CD14-positive monocyte (primary cell): Measurements from ENCODE around the gene TMOD4. TPM values are rescaled to one million over a fixed set of nuclear protein-coding genes. Genes with fewer than 3 reads are reported as not detected.
A peak's percentile ranks its signal among the peaks of the same experiment; 100 is the strongest.
"Not testable (repeated sequence)": the region's sequence is repeated elsewhere in the genome, so short reads cannot be mapped to it uniquely, and the experiment has no call there.

ENCODE experiments used
- DNase-seq, 3 donors: peaks; one replicate each; pipeline ENCODE4 v3.0.0-alpha.2; 2011 to 2022
- H2AFZ ChIP-seq: 2 replicates; pipeline ENCODE4 v1.6.0; 2012; ENCODE audit warnings: mild to moderate bottlenecking, low read depth, low read length, inconsistent platforms; ENCODE audit not compliant: insufficient read depth, poor library complexity, severe bottlenecking
- H3K27ac ChIP-seq, 2 donors: 1 replicate in 1 of 2; 2 replicates in 1 of 2; pipeline ENCODE4 v1.5.1; 2012 to 2013; ENCODE audit warnings: low read length in 2 of 2, control low read depth in 1 of 2, inconsistent platforms in 1 of 2, low read depth in 1 of 2, mild to moderate bottlenecking in 1 of 2
- H3K27me3 ChIP-seq, 2 donors: one replicate each; pipeline versions ENCODE4 v1.6.0 to v1.6.1; 2011 to 2013; ENCODE audit warnings: low read length in 2 of 2; ENCODE audit not compliant: control insufficient read depth in 2 of 2, insufficient read depth in 2 of 2
- H3K36me3 ChIP-seq, 2 donors: replicated peaks in 1 of 2; 1 replicate in 1 of 2; 2 replicates in 1 of 2; pipeline versions ENCODE4 v1.5.1 to v1.6.1; 2012 to 2013; ENCODE audit warnings: low read length in 2 of 2, control low read depth in 1 of 2, inconsistent platforms in 1 of 2, mild to moderate bottlenecking in 1 of 2; ENCODE audit not compliant: insufficient read depth in 2 of 2, control insufficient read depth in 1 of 2
- H3K4me1 ChIP-seq, 2 donors: 1 replicate in 1 of 2; 2 replicates in 1 of 2; pipeline versions ENCODE4 v1.5.1 to v1.6.1; 2012 to 2013; ENCODE audit warnings: low read length in 2 of 2, control low read depth in 1 of 2, inconsistent platforms in 1 of 2, mild to moderate bottlenecking in 1 of 2, moderate library complexity in 1 of 2; ENCODE audit not compliant: insufficient read depth in 2 of 2, control insufficient read depth in 1 of 2
- H3K4me2 ChIP-seq: replicated peaks from 2 replicates; pipeline ENCODE3; 2012; ENCODE audit warnings: low read length, moderate library complexity, mild to moderate bottlenecking; ENCODE audit not compliant: poor library complexity, severe bottlenecking; ENCODE audit errors: extremely low read depth
- H3K4me3 ChIP-seq, 3 experiments: fragments of 200-600 bp in 1 of 3; sonication (generic) in 1 of 3; replicated peaks in 1 of 3; 1 replicate in 2 of 3; 2 replicates in 1 of 3; pipeline ENCODE4 v1.5.1; 2011 to 2013; ENCODE audit warnings: low read length in 3 of 3, mild to moderate bottlenecking in 3 of 3, control low read depth in 2 of 3, low read depth in 2 of 3, inconsistent platforms in 1 of 3, moderate library complexity in 1 of 3
- H3K79me2 ChIP-seq: 2 replicates; pipeline ENCODE4 v1.6.0; 2012; ENCODE audit warnings: mild to moderate bottlenecking, control low read depth, inconsistent platforms, low read length, moderate library complexity; ENCODE audit not compliant: insufficient read depth
- H3K9ac ChIP-seq: 2 replicates; pipeline ENCODE4 v1.6.0; 2017; ENCODE audit warnings: low read length, mild to moderate bottlenecking; ENCODE audit not compliant: insufficient read depth, poor library complexity, severe bottlenecking
- H3K9me3 ChIP-seq, 2 donors: replicated peaks in 1 of 2; 1 replicate in 1 of 2; 2 replicates in 1 of 2; pipeline versions ENCODE4 v1.5.1 to v1.6.1; 2012 to 2013; ENCODE audit warnings: low read length in 2 of 2, control low read depth in 1 of 2; ENCODE audit not compliant: control insufficient read depth in 1 of 2, insufficient read depth in 1 of 2
- H4K20me1 ChIP-seq: 2 replicates; pipeline ENCODE4 v1.6.0; 2012; ENCODE audit warnings: mild to moderate bottlenecking, low read length, control low read depth, moderate library complexity; ENCODE audit not compliant: insufficient read depth
- H3K27ac Mint-ChIP-seq, 7 donors: one replicate each; pipeline ENCODE4 v1.8.0; 2020; ENCODE audit warnings: mild to moderate bottlenecking in 7 of 7, mixed read lengths in 7 of 7, moderate library complexity in 6 of 7, inconsistent platforms in 2 of 7
- H3K27me3 Mint-ChIP-seq, 3 donors: one replicate each; pipeline ENCODE4 v1.8.0; 2021 to 2022; ENCODE audit warnings: low read depth in 3 of 3, mild to moderate bottlenecking in 3 of 3, mixed read lengths in 3 of 3, moderate library complexity in 3 of 3, inconsistent platforms in 1 of 3
- H3K36me3 Mint-ChIP-seq, 2 donors: one replicate each; pipeline ENCODE4 v1.8.0; 2020; ENCODE audit warnings: mixed read lengths in 2 of 2, inconsistent platforms in 1 of 2, mild to moderate bottlenecking in 1 of 2
- H3K4me1 Mint-ChIP-seq: one replicate; pipeline ENCODE4 v1.8.0; 2020; ENCODE audit warnings: mild to moderate bottlenecking, mixed read lengths
- H3K4me3 Mint-ChIP-seq, 2 donors: one replicate each; pipeline ENCODE4 v1.8.0; 2020; ENCODE audit warnings: mild to moderate bottlenecking in 2 of 2, mixed read lengths in 2 of 2, moderate library complexity in 1 of 2
- H3K9me3 Mint-ChIP-seq, 7 donors: one replicate each; pipeline ENCODE4 v1.8.0; 2020 to 2022; ENCODE audit warnings: mixed read lengths in 7 of 7, mild to moderate bottlenecking in 6 of 7, moderate library complexity in 6 of 7, inconsistent platforms in 2 of 7
- CTCF ChIP-seq: fragments of 200-600 bp; IDR thresholded peaks from one replicate; pipeline ENCODE4 v1.8.0; 2022; ENCODE audit warnings: antibody characterized with exemption, mild to moderate bottlenecking
- WGBS: methylation state at CpG from one replicate; pipeline ENCODE4 v1.1.5; 2013; ENCODE audit warnings: missing lambda C conversion rate; ENCODE audit not compliant: insufficient coverage; 5-methylcytosine and 5-hydroxymethylcytosine counted together
- intact Hi-C, 2 donors: fragments of 100-400 bp; cut with micrococcal nuclease; formaldehyde crosslinking; loops; one replicate each; pipeline versions ENCODE4 v1.15.0 to v1.15.1; 2023
- polyA plus RNA-seq, 3 donors: library from polyadenylated mRNA; depleted of rRNA in 1 of 3; unstranded in 2 of 3; stranded (reverse) in 1 of 3; fragments of 300-500 nt in 2 of 3; fragments of >200 nt in 1 of 3; fragmentation: Illumina TruSeq in 2 of 3; gene quantifications; 1 replicate in 2 of 3; 2 replicates in 1 of 3; pipeline ENCODE4 v1.2.3, GENCODE V29; 2012 to 2021

Gene TMOD4
- polyA plus RNA-seq, 3 donors = 2.0 TPM; not detected in 2

DNA sequence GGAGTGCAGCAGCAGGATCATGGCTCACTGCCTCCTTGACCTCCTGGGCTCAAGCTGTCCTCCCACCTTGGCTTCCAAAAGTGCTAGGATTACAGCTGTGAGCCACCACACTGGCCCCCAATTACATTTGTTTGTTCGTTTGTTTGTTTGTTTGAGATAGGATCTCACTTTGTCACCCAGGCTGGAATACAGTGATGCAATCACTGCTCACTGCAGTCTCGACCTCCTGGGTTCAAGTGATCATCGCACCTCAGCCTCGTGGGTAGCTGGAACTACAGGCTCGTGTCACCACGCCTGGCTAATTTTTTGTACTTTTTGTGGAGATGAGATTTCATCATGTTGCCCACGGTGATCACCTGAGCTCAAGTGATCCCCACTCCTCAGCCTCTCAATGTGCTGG is 16.3 kb upstream of the TMOD4 start:
- Histone ChIP-seq H3K79me2 (peaks cover 31% of the 10 kb centered on the region), H4K20me1 (no peaks in the 10 kb centered on the region), H3K4me3 (no peak overlapping the region), H3K4me1 (peaks cover 18 to 23% of the 10 kb centered on the region in 2 donors), H2AFZ (no peak overlapping the region), H3K4me2 (no peak overlapping the region), H3K27me3 (peaks cover 0 to 2% of the 10 kb centered on the region in 2 donors), H3K9me3 (no peaks in the 10 kb centered on the region), H3K9ac (no peak overlapping the region), H3K36me3 (no peaks in the 10 kb centered on the region), H3K27ac (no peak overlapping the region)
- WGBS = 57% methylated on average over 1 of the region's 7 CpGs
- Mint-ChIP-seq H3K9me3 (peaks cover 0 to 3% (median 0%) of the 10 kb centered on the region in 7 donors), H3K4me1 (peaks cover 28% of the 10 kb centered on the region), H3K27me3 (peaks cover 7 to 14% (median 11%) of the 10 kb centered on the region in 3 donors), H3K36me3 (peaks cover 0 to 2% of the 10 kb centered on the region in 2 donors), H3K4me3 (no peak overlapping the region), H3K27ac (no peak overlapping the region)
- TF ChIP-seq CTCF = no peak
- no peak for DNase-seq
- intact Hi-C loops = loop anchor here in 1 of 2 donors (10.0 kb wide), 1 partner anchor 213 kb away; no protein-coding TSS in a partner anchor

- H3K4me3 ChIP-seq = peak within 1 kb of the TSS; percentile 80 to 98 (median 93)
- H3K9ac ChIP-seq = peak within 1 kb of the TSS; percentile 78
- H3K27me3 ChIP-seq = no peaks in the 10 kb centered on the region
- DNase-seq = peak; percentile 69 to 80 (median 76)
- H3K4me3 Mint-ChIP-seq = peak within 1 kb of the TSS; percentile 100
- peaks cover 37% of the 10 kb centered on the region for H3K79me2 ChIP-seq
- no peak for TF ChIP-seq CTCF
- no peaks in the 10 kb centered on the region for H3K9me3 ChIP-seq
- intact Hi-C loops = loop anchor here in 1 of 2 donors (5.0 to 10.0 kb wide), 2 partner anchors 157 to 215 kb away; partner anchors contain the start of gene RFX5
- peak within 1 kb of the TSS; percentile 83 for H3K4me2 ChIP-seq
- peaks cover 18 to 23% of the 10 kb centered on the region in 2 donors for H3K4me1 ChIP-seq
- peaks cover 27% of the 10 kb centered on the region for H3K4me1 Mint-ChIP-seq
- peak within 1 kb of the TSS; percentile 87 for H2AFZ ChIP-seq
- no peaks in the 10 kb centered on the region for H4K20me1 ChIP-seq
- H3K27me3 Mint-ChIP-seq = peaks cover 5 to 14% (median 11%) of the 10 kb centered on the region in 3 donors
- H3K36me3 ChIP-seq = peaks cover 10 to 13% of the 10 kb centered on the region in 2 donors
- under 1% methylated on average over 35 of the region's 42 CpGs for WGBS
- H3K27ac ChIP-seq = peak within 1 kb of the TSS; percentile 75 to 83
- H3K9me3 Mint-ChIP-seq = peaks cover 0 to 3% (median 0%) of the 10 kb centered on the region in 7 donors
- H3K27ac Mint-ChIP-seq = peak within 1 kb of the TSS; percentile 95 to 99 (median 96)
- peaks cover 17% of the 10 kb centered on the region in 2 donors for H3K36me3 Mint-ChIP-seq
Measured at GRCh38 chr1:151189637-151190445, 14.1 kb upstream of the TMOD4 start, which contains the start of gene VPS72. TSS of gene VPS72 (minus strand) at chr1:151190197. CDS start at chr1:151190121, 76 bp downstream.

- peaks cover 18 to 23% of the 10 kb centered on the region in 2 donors for H3K4me1 ChIP-seq
- peak overlapping the region; percentile 83 for H3K4me2 ChIP-seq
- intact Hi-C loops = loop anchor here in 1 of 2 donors (5.0 kb wide), 1 partner anchor 159 kb away; the partner anchor contains the start of gene RFX5
- not testable (repeated sequence) for H2AFZ ChIP-seq, H3K27ac ChIP-seq, H3K27ac Mint-ChIP-seq, H3K27me3 ChIP-seq, DNase-seq, H3K27me3 Mint-ChIP-seq, H3K9me3 ChIP-seq, H3K9me3 Mint-ChIP-seq, H4K20me1 ChIP-seq
- H3K4me3 Mint-ChIP-seq = peak overlapping the region in 1 of 2 donors; percentile 100
- peak overlapping the region; percentile 78 for H3K9ac ChIP-seq
- peaks cover 37% of the 10 kb centered on the region for H3K79me2 ChIP-seq
- peaks cover 27% of the 10 kb centered on the region for H3K4me1 Mint-ChIP-seq
- peak overlapping the region in 1 of 3 experiments; percentile 93 for H3K4me3 ChIP-seq
- peaks cover 21 to 25% of the 10 kb centered on the region in 2 donors for H3K36me3 ChIP-seq
- WGBS = 83% methylated on average over 4 of the region's 8 CpGs
- H3K36me3 Mint-ChIP-seq = peaks cover 27 to 29% of the 10 kb centered on the region in 2 donors
Measured at GRCh38 chr1:151188667-151189066, 12.9 kb upstream of the TMOD4 start.
